ENCODE measurements around the gene GLIS1. TPM values are rescaled to one million over a fixed set of nuclear protein-coding genes. Genes with fewer than 3 reads are reported as not detected.

GLIS1 gene
- total RNA-seq, 1 experiment from 2014 or later: 1.7 TPM

DNA sequence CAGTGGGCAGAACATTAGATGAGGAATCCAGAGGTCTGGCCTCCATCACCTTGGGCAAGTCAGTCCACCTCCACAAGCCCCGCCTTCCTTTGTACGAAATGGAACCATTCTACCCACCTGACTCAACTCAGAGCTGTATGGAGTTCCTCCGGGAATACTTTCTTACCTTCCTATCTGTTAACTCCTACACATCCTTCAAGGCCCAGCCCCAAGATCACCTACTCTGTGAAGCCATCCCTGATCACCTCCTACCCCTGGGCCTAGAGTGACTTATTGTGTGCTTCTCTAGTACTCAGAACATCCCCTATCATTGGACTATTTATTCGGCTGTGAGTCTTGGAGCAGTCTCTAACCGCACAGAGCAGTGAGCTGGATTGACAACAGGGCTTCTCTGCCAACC, 66.7 kb downstream of the GLIS1 start:
- Histone ChIP-seq H3K4me2 (ENCODE audit: low read length) (no peak overlapping the region), H3K36me3 (ENCODE audit: low read depth, low read length) (no peaks in the 10 kb centered on the region), H3K4me3 (ENCODE audit: low read length) (no peak overlapping the region), H4K20me1 (ENCODE audit: low read length) (no peaks in the 10 kb centered on the region), H3K27me3 (ENCODE audit: low read length) (no peaks in the 10 kb centered on the region), H3K9me3 (ENCODE audit: low read length) (no peaks in the 10 kb centered on the region), H3K4me1 (ENCODE audit: insufficient read depth, low read length) (no peaks in the 10 kb centered on the region), H3K79me2 (ENCODE audit: low read length) (no peaks in the 10 kb centered on the region), H3K9ac (ENCODE audit: low read length) (no peak overlapping the region), H3K9me2 (replicated peaks; ENCODE audit: low read length) (no peaks in the 10 kb centered on the region), H3F3A (ENCODE audit: low read length, unreplicated experiment) (no peaks in the 10 kb centered on the region), H3K27ac (ENCODE audit: low read length) (no peak overlapping the region), H2AFZ (ENCODE audit: low read length) (no peak overlapping the region)
- ChIA-PET POLR2A (ENCODE audit: unreplicated experiment) (interaction anchor here (0.7 kb wide), 1 partner anchor 24 kb away, joined by 4 read pairs; no protein-coding TSS in a partner anchor), CTCF (no interaction called here)
- intact Hi-C loops (cut with micrococcal nuclease): no loop called here
- DNase-seq: no peak
- ATAC-seq: no peak
- BruUV-seq (replicated peaks): no TSS peak
- TF ChIP-seq, protein P1, sequence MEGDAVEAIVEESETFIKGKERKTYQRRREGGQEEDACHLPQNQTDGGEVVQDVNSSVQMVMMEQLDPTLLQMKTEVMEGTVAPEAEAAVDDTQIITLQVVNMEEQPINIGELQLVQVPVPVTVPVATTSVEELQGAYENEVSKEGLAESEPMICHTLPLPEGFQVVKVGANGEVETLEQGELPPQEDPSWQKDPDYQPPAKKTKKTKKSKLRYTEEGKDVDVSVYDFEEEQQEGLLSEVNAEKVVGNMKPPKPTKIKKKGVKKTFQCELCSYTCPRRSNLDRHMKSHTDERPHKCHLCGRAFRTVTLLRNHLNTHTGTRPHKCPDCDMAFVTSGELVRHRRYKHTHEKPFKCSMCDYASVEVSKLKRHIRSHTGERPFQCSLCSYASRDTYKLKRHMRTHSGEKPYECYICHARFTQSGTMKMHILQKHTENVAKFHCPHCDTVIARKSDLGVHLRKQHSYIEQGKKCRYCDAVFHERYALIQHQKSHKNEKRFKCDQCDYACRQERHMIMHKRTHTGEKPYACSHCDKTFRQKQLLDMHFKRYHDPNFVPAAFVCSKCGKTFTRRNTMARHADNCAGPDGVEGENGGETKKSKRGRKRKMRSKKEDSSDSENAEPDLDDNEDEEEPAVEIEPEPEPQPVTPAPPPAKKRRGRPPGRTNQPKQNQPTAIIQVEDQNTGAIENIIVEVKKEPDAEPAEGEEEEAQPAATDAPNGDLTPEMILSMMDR (conservative IDR thresholded peaks at IDR 0.05; ENCODE audit: low read depth, low read length): no peak
- no peak for TF ChIP-seq EZH2phosphoT487 (IDR thresholded peaks at IDR 0.05; ENCODE audit: borderline replicate concordance, low read length)
- TF ChIP-seq EZH2 (IDR thresholded peaks at IDR 0.05; ENCODE audit: low read length, unreplicated experiment): no peak

DNA sequence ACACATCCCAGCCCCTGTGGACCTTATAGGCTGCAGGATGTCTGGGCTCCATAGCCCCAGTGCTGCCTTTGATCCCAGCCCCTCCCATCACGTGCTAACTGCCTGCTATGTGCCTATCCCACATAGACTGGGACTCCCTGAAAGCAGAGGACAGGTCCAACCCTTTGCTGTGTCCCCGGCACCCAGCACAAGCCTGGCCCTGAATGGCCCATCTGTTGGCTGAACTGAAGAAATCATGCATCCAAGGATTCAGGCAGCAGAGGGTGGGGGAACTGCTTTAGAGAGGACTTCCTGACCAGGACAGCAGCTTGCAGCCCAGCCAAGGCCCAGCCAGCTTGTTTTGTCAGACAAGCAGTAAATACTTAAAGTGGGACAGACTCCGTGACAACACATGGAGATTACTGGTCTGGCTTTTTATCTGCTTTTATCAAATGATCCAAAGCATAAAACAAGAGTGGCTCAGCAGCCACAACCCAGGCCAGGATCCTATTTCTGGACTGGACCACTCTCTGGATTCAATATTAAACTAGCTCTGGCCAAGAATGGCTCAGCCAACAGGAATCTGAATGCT, 69.3 kb downstream of the GLIS1 start:
- no peaks in the 10 kb centered on the region for H3K79me2 ChIP-seq (ENCODE audit: low read length)
- no peaks in the 10 kb centered on the region for H3K4me1 ChIP-seq (ENCODE audit: insufficient read depth, low read length)
- DNase-seq: no peak
- H3K4me3 ChIP-seq (ENCODE audit: low read length): no peak overlapping the region
- POLR2A ChIA-PET (ENCODE audit: unreplicated experiment): no interaction called here
- H3K9ac ChIP-seq (ENCODE audit: low read length): no peak overlapping the region
- no peaks in the 10 kb centered on the region for H3K9me2 ChIP-seq (replicated peaks; ENCODE audit: low read length)
- no peak for ATAC-seq
- no TSS peak for BruUV-seq (replicated peaks)
- no peaks in the 10 kb centered on the region for H3K27me3 ChIP-seq (ENCODE audit: low read length)
- CTCF ChIA-PET: no interaction called here
- no peaks in the 10 kb centered on the region for H3K9me3 ChIP-seq (ENCODE audit: low read length)
- no peak overlapping the region for H3K4me2 ChIP-seq (ENCODE audit: low read length)
- TF ChIP-seq EZH2phosphoT487 (IDR thresholded peaks at IDR 0.05; ENCODE audit: borderline replicate concordance, low read length) (no peak), EZH2 (IDR thresholded peaks at IDR 0.05; ENCODE audit: low read length, unreplicated experiment) (no peak)
- TF ChIP-seq, protein P1 (conservative IDR thresholded peaks at IDR 0.05; ENCODE audit: low read depth, low read length): no peak
- H4K20me1 ChIP-seq (ENCODE audit: low read length): no peaks in the 10 kb centered on the region
- no peak overlapping the region for H2AFZ ChIP-seq (ENCODE audit: low read length)
- intact Hi-C loops (cut with micrococcal nuclease): no loop called here
- no peaks in the 10 kb centered on the region for H3K36me3 ChIP-seq (ENCODE audit: low read depth, low read length)
- H3F3A ChIP-seq (ENCODE audit: low read length, unreplicated experiment): no peaks in the 10 kb centered on the region
- no peak overlapping the region for H3K27ac ChIP-seq (ENCODE audit: low read length)

DNA sequence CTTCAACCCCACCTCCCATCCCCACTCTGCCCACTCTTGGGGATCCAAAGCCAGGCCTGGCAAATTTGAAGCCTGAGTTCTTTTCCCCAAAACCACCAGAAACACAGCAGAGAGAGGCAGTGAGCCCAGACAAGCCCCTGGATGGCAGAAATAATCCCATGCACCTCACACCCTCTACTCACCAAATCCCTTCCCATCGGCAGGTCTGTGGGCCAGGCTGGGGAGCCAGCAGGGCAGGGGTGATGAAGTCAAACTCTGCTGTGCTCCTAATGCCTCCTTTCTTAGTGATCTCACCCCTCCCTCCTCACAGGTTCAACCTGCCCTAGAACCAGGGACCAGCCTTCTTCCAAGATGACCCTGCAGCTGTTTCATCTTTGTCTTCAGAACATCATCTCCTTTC, 72.4 kb downstream of the GLIS1 start:
- no peak overlapping the region for H3K27ac ChIP-seq (ENCODE audit: low read length)
- no peak for ATAC-seq
- ChIA-PET CTCF (no interaction called here), POLR2A (ENCODE audit: unreplicated experiment) (no interaction called here)
- TF ChIP-seq, protein P1 (conservative IDR thresholded peaks at IDR 0.05; ENCODE audit: low read depth, low read length): no peak
- TF ChIP-seq EZH2 (IDR thresholded peaks at IDR 0.05; ENCODE audit: low read length, unreplicated experiment): no peak
- TF ChIP-seq EZH2phosphoT487 (IDR thresholded peaks at IDR 0.05; ENCODE audit: borderline replicate concordance, low read length): no peak
- no peaks in the 10 kb centered on the region for H3F3A ChIP-seq (ENCODE audit: low read length, unreplicated experiment)
- no TSS peak for BruUV-seq (replicated peaks)
- no peak for DNase-seq
- H3K4me1 ChIP-seq (ENCODE audit: insufficient read depth, low read length): no peaks in the 10 kb centered on the region
- intact Hi-C loops (cut with micrococcal nuclease): no loop called here
- no peak overlapping the region for H3K4me2 ChIP-seq (ENCODE audit: low read length)
- no peak overlapping the region for H2AFZ ChIP-seq (ENCODE audit: low read length)
- no peaks in the 10 kb centered on the region for H3K36me3 ChIP-seq (ENCODE audit: low read depth, low read length)
- H3K9me3 ChIP-seq (ENCODE audit: low read length): no peaks in the 10 kb centered on the region
- no peaks in the 10 kb centered on the region for H4K20me1 ChIP-seq (ENCODE audit: low read length)
- H3K4me3 ChIP-seq (ENCODE audit: low read length): no peak overlapping the region
- no peaks in the 10 kb centered on the region for H3K79me2 ChIP-seq (ENCODE audit: low read length)
- H3K9ac ChIP-seq (ENCODE audit: low read length): no peak overlapping the region
- H3K9me2 ChIP-seq (replicated peaks; ENCODE audit: low read length): no peaks in the 10 kb centered on the region
- no peaks in the 10 kb centered on the region for H3K27me3 ChIP-seq (ENCODE audit: low read length)
